HG03457 (cell line): ENCODE results near the gene TGM2.

ENCODE experiments used
- ATAC-seq: cut with Tn5 transposase; IDR thresholded peaks from one replicate; pipeline ENCODE4 v1.9.1; 2021; ENCODE audit warnings: moderate number of reproducible peaks; ENCODE audit not compliant: unreplicated experiment

The TGM2 gene

DNA sequence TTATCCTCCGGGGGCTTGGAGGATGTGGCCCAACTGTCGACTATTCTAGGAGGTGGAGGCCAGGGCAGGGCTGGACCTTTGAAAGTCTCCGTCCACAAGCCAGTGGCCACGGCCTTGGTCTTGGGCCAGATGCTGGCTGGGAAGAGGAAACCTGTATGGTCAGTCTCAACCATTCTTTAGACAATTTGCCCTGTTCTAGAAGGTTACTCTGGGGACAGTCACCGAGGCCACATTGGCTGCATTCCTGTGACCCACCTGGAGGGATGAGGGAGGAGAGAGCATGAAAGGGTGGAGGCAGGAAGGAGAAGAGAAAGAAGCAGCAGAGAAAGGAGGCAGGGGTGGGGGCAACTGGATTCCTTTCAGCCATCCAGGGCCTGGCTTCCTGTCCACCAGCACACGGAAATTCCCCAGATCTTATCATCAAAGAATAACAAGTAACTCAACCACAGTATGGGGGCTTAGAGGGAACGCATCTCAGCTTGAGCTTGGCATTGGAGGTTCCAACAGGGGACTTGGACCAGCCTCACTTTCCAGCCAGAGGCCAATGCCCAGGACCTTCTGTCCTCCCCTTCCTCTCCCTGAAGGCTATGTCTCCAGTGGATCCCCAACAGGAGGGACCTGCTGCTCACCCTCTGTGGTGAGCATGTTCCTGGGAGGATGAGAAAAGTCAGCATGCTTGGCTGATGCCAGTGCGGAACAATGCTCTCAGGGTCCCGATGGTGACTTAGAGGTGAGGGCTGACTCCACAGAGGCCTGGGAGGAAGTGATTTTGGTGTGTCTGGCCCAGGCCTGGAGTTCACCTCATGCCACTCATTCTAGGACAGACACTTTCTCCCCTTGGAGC, 30.4 kb downstream of the TGM2 start:
- ATAC-seq = no peak

DNA sequence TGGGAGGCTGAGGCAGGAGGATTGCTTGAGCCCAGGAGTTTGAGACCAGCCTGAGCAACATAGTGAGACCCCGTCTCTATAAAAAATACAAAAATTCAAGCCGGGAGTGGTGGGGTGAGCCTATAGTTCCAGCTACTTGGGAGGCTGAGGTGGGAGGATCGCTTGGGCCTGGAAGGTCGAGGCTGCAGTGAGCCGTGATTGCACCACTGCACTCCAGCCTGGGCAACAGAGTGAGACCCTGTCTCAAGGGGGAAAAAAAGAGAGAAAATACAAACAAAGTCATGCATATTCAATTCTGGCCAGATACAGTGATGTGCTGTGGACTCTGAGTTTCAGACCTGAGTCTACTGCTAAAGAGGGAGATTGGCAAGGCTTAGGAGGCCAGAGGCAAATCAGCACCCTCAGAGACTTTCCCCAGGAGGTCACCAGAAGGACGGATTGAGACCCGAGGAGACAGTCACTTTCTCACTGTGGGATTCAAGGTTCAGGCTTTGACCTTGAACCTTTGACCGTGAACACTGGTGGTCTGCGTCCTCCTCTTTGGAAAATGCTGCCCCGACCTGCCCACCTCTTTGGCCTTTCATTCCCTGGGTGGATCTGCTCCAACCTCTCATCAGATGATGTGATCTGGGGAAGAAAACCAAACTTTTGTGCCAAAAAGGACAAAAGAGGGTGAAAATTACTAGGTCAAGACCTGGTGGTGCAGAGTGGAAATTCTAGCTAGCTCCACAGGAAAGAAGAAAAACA, 31.2 kb downstream of the TGM2 start:
- ATAC-seq = no peak

DNA sequence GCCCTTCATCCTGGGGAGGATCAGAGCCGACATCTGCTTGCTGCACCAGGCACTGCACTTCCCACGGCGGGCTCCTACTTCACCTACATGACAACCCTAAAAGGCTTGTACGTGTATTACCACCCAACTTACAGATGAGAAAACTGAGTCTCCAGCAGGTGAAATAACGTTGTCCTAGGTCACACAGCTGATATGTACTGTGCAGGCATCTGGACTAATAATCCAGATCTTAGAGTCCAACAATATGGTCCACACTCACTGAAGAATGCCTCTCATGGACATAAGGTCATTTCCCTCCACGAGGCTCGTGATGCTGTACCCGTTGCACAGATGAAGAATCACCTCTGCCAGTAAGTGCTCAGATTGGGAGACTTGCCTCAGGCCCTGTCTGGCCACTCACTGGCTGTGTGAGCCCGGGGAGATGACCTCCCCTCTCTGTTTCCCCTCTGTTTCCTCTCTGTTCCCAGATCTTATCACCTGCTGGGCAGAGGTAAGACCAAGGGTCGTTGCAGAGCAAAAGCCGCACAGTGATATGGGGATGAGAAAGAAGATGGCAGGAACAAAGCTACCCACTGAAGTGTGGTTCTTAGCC, 32.1 kb downstream of the TGM2 start:
- no peak for ATAC-seq

DNA sequence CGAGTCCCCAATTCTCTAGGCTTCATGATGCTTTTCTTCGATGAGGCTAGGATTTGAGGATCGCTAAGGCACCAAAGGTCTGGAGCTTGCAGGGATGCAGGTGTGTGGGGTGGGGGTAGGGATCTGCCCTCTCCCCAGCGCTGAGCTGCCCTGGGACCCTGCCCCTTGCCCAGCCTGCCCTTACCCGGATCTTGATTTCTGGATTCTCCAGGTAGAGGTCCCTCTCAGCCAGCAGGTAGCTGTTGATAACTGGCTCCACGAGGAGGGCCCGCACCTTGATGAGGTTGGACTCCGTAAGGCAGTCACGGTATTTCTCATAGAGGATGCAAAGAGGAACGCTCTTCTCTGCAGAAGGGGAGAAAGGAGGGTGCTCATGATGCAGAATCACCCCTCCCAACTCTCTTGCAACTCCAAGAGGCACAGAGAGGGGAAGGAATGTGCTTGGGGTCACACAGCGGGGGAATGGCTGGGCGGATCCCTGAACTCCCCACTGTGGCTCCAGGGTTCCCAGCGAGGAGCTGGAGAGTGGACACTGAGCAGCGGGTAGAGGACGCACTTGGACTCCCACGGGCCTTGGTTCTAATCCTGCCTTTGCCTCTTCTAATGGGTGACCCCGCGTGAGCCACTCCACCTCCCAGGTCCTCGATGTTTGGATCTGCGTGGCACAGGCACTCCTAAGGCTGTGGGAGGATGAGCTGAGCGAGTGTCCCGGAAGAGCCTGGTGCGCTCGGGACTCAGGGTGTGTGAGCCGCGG, 32.7 kb downstream of the TGM2 start:
- ATAC-seq = no peak

DNA sequence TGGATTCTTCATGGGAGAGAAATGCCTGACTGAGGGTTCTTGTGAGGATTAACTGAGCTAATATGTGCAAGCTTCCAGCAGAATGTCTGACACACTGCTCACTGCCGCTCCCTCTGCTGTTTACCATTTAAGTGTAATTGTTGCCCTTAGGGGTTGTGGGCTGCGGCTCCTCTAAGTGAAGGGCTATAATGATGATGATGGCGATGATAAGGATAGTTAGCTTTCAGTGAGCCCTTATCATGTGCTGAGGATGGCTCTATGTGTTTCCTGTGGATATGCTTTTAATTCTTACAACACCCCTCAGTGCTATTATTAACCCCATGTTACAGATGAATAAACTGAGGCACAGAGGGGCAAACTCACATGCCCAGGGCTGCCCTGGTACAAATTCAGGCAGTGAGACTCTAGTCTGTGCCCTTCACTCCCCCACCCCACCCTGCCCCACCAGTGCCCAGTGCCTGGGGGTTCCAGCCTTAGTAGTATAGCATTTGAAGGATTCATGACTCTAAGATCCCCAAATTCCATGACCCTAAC, 33.4 kb downstream of the TGM2 start:
- ATAC-seq = no peak

DNA sequence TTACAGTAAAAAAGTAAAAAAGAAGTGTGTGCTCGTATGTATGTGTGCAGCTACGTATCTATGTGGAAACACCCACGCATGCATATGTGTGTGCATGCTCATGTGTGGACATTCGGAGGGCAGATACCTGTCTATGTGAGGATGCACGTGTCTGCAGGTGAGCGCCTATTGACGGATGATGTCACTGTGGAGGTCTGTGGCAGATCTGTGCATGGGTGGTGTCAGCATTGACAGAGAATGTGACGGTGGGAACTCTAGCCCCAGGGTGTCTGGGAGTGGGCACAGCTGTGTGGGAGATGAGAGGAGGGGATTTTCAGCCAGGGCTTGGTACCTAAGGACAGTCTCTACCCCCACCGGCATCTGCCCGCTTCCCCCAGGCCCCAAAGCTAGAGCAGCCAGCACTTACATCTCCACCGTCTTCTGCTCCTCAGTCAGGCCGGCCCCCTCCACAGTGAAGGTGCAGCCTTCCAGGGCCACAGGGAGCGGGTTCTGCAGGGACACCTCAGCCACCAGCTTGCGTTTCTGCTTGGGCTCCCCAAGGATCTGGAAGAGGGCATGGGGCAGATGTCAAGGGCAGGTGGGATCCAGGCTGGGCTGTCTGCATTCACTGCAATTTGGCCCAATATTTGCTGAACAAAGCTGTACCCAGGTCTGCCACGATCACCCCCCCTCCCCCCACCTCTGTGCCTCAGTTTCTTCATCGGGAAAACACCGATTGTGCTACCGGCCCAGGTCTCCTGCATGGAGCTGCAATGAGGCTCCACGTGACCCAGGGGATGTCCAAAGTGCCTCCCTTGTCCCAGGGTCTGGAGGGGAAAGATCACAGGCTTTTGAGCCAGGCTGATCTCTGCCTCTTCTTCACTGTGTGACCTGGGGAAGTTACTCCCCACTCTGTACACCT, 34.1 kb downstream of the TGM2 start:
- ATAC-seq = no peak

DNA sequence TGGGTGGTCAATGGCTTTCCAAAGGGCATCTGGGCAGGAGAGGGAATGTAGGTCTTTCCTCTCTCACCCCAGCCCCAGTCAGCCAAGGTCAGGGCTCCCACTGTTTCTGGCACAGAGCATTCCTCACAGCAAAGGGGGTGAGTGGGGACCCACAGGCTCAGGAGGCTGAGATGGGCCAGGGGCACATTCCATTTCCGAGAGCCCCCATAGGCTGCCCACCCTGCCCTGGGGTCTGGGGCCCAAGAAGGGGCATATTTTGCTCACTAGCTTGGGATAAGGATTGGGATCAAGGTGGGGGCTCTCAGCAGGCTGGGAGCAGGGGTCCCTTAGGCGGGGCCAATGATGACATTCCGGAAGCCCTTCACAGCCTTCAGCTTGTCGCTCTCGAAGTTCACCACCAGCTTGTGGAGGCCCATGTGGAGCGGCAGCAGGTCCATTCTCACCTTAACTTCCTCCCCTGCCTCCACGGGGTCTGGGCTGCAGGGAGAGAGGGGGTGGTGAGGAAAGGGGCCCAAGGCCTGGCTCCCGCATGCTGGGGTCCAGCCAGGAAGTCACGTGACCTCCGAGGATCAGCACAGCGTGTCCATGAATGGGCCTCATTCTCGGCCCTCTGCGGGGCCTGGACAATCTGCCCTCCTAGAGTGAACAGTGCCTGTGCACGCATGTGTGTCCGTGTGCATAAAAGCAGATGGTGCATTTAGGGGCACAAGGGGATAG, 35.0 kb downstream of the TGM2 start:
- no peak for ATAC-seq

DNA sequence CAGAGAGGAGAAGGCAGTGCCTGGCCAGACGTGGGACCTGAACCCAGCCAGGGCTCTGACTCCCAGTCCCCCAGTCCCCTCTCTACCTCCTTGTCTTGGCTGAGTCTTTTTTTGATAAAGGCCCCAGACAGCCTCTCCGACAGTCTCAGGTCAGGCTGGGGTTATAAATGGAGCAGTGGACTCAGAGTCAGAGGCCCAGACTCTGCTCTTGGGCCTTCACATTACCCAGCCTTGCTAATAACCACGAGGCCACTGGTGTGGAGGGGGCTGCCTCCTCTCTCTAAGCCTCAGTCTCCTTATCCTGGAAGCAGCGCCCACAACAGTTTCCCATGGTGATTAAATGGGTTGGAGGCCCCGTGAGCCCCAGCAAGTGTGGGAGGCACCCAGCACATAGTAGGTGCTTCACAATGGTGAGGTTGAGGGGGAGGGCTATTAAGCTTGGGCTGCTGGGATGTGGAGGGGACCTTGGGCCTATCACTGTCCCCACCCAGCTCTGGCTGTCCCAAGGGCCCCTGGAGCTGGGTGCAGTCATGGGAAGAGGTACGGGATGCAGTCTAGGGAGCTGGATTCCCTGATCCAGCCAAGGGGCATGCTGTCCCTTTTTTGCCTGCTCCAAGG, 35.7 kb downstream of the TGM2 start:
- ATAC-seq = no peak

DNA sequence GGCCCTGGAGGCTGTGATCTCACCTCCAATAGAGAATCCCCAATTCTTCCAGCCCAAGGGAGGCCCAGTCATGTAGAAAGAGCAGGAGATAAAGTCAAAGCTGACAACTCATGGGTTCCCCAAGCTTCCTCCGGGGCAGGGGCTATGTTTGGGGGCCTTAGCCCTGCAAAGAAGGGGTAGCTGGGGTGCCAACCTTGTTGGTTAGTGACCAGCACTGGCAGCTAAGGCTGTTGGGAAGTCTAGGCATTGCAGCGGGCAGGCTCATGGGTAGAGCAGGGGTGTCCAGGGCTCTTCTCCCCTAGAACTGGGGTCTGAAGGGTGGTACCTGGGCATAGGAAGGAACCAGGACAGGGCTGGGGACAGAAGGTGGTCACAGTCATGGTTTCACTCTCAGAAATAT, 36.4 kb downstream of the TGM2 start:
- no peak for ATAC-seq

DNA sequence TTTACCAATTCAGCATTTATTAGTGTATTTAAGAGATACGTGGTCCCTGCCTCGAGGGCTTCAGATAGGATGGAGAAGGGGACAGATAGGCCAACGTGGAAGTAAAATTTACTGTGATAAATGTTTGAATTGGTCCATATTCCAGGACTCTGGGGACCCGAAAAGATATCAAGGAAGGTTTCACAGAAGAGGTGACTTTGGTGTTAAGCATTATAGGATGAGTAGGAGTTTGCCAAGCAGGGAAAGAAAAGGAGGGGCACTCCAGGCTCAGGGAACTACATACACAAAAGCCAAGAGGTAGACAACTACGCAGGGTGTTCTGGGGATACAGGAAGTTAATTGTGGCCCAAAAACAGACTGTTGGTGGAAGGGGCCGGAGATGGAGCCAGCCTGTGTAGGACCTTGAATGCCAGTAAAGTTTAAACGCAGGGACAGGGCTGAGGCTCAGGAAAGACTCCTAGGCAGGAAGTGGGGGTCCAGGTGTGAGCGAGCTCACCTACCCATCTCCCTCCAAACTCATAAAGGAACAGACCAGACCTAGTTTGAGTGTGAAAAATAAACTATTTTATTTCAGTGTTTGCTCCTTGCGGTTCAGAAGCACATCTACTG, 37.0 kb downstream of the TGM2 start:
- no peak for ATAC-seq

DNA sequence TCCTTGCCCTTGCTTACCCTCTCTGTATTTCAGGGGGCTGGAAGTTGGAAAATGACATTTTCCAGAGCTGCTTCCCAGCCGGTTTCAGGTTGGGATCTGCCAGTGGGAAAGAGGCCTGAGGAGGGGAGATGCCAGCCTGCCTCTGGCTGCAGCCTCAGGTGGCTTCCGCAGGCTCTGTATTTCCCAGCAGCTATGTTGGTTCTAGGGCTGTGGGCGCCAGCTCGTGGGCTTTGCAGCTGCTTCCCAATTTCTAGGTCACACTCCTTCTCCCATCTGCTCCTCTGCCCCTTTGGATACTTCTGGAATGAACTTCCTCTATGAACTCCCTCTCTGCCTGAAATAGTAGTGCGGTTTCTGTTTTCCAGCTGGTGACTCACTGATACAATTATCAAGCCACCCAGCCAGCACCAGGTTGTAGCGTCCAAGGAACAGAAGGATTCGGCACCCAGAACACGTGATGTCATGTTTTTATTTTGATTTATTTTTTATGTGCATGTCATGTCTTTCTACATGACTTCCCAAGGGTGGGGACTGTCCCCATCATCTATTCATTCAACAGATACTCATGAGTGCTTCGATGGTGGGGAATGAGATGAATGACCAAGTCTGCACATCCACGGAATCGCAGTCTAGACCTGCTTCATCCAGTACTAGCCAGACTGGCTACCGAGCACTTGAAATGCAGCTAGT, 38.0 kb downstream of the TGM2 start:
- no peak for ATAC-seq

DNA sequence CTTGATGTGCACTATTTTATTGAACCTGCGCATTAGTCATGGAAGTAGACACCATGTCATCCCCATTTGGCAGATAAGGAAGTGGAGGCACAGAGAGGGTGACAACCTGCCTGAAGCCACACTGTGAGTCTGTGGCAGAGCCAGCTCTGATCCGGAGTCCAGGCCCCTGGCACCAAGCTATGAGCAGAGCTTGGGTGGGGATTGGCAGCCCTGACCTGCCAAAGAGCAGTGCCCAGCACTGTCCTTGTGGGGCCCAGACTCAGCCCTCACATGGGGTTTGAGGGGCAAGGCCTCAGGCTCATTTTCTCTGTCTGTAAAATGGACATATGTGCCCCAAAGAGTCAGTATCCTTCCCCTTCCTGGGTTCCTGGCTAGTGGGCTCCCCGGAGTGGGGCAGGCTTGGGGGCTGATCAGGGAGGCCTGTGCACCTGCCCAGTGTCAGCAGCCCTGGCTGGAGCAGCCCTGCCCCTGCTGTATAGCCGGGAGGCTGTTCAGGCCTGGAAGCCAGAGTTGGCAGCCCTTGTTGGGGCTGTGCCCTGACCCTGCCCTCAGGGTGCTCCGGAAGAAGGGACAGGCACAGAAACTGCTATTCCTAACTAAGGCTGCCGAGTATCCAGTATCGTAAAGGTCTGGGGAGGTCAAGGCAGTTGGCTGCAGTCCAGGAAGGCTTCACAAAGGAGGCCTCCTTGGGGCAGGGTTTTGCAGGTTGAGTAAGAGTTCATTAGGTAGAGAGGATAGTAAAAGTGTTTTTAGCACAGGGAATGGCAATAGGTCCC, 38.7 kb downstream of the TGM2 start:
- ATAC-seq = no peak

DNA sequence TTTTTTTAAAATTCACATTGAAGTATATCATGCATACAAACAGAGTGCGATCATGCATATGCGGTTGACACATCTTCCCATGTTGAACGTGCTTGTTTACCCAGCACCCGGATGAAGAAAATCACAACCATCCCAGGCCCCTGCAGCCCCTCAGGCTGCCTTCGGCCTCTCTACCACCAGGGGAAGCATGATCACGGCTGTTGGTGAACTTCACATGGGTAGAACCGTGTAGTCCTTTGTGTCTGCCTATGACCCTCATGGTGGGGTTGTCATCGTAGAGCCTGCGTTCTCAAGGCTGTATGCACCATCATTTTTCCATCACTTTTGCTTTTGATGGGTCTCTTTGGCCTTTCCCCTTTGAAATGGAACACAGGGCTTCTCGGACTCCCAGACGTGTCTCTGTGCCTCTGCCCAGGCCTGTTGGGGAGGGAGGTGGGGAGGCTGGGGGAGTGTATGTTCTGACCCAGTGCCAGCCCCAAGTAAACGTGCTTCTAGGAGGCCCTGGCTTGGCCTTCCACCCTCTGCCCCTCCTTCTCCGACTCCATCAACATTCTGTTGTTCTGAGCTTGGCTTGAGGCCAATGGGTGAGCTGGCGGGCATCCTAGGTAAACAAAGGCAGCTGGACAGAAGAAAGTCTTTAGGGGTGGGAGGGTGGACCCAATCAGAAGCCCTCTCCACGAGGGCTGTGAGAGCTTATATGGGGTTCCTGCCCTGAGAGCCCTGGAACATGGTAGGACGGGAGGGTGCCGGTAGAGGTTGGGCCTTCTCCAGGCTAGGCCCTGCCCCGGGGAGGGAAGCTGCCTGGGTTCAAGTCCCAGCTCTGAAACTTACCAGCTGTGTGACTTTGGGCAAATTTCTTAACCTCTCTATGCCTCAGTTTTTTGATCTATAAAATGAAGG, 39.7 kb downstream of the TGM2 start:
- no peak for ATAC-seq

DNA sequence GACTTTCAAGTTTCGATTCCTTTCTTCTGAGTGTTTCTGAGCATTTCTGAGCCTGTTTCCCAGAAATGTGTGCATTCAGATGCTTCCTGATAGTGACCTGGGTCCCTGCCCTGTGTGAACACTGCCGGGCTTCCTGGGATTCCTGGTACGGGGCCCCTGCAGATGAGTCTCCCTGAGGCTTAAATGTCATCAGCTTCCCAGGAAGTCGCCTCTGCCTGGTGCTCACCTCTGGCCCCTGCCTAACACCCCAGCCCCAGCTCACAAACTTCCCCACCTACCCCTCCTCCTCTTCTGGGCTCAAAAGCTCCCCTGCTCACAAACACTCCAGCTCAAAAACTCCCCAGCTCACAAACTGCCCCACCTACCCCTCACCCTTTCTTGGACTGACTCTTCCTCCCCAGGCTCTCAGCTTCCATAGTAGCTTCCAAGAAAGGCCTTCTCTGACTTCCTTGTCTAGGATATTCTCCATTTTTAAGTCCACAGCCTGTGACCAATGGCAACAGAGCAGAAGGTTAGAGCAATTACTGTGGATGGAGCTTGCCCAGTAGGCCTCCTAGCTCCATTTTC, 42.0 kb downstream of the TGM2 start:
- ATAC-seq = no peak

DNA sequence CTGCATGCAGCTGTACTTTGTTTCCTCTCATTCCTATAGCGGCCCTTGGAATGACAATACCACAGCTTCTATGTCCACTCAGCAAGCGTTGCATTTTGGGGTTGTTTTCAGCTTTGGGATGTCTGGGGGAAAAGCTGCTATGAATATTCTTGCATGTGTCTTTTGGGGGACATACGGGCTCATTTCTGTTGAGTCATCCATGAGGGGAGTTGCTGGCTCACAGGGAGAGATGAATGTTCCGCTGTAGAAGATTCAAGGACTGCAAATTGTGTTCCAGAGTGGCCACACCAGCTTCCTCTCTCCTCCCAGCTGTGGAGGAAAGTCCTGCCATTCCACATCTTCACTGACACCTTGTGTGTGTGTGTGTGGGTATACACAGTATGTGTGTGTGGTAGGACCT, 43.3 kb downstream of the TGM2 start:
- ATAC-seq = no peak

DNA sequence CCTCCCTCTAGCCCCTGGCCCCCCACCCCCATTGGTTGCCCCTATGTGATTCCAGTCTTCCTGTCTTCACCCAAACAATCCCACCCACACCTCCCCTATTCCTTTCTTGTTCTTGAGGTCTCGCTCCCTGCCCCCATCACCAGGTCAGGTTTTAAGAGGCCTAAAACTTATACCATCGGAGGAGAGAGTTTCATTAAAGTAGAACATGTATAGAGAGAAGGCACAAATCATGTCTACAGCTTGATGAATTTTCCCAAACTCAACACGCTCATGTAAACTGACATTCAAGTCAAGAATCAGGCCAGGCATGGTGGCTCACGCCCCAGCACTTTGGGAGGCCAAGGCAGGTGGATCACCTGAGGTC, 44.5 kb downstream of the TGM2 start:
- no peak for ATAC-seq
